Loucy (cell line): ENCODE measurements around the gene GPR17.

Source experiments
- EZH2phosphoT487 ChIP-seq: fragments of 200-600 bp; IDR thresholded peaks from 2 replicates; pipeline ENCODE4 v1.6.1; 2018; ENCODE audit warnings: antibody characterized with exemption, mild to moderate bottlenecking, moderate library complexity, borderline replicate concordance
- TF ChIP-seq, protein P1 (sequence below): fragments of 200-600 bp; sonication (generic); conservative IDR thresholded peaks from 2 replicates; pipeline ENCODE4 v1.5.1; 2014; ENCODE audit warnings: mild to moderate bottlenecking, antibody characterized with exemption, low read length

DNA sequence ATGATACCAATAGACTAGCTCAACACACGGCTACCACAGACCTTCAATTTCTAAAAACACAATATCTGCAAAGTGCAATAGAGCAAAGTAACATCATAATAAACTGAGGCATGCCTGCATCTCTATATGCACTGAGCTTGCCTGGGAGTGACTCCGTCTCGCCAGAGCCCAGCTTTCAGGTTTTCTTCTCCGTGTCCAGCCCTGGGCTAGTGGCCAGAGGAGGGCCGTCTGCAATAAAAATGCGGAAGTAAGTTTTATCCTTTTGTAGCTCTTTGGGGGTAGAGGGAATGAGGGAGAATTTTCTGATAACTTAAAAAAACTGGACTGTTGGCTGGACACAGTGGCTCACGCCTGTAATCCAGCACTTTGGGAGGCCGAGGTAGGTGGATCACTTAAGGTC is 41.0 kb upstream of the GPR17 start:
- TF ChIP-seq, protein P1, sequence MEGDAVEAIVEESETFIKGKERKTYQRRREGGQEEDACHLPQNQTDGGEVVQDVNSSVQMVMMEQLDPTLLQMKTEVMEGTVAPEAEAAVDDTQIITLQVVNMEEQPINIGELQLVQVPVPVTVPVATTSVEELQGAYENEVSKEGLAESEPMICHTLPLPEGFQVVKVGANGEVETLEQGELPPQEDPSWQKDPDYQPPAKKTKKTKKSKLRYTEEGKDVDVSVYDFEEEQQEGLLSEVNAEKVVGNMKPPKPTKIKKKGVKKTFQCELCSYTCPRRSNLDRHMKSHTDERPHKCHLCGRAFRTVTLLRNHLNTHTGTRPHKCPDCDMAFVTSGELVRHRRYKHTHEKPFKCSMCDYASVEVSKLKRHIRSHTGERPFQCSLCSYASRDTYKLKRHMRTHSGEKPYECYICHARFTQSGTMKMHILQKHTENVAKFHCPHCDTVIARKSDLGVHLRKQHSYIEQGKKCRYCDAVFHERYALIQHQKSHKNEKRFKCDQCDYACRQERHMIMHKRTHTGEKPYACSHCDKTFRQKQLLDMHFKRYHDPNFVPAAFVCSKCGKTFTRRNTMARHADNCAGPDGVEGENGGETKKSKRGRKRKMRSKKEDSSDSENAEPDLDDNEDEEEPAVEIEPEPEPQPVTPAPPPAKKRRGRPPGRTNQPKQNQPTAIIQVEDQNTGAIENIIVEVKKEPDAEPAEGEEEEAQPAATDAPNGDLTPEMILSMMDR, result no peak
- TF ChIP-seq EZH2phosphoT487, result no peak
